Posterior cingulate gyrus (tissue), 11 donors: ENCODE measurements around the gene RFX7.

ENCODE experiments used
- DNase-seq, 10 donors: peaks; one replicate each; pipeline versions ENCODE4 v3.0.0 to v3.0.0-alpha.2; 2020 to 2021; ENCODE audit warnings: mixed read lengths in 3 of 10
- intact Hi-C: fragments of 100-400 bp; cut with DNase I; formaldehyde crosslinking; loops from one replicate; pipeline ENCODE4 v1.15.1; 2023

Gene RFX7

GRCh38 chr15:56056626-56057025 lies 187.1 kb downstream of the RFX7 start:
- intact Hi-C loops, result no loop called here
- DNase-seq, result no peak

GRCh38 chr15:56053046-56053400 lies 190.7 kb downstream of the RFX7 start:
- intact Hi-C loops, result no loop called here
- no peak for DNase-seq

- intact Hi-C loops, result no loop called here
- no peak for DNase-seq
Observed at GRCh38 chr15:56052395-56053045, 191.2 kb downstream of the RFX7 start.

GRCh38 chr15:56051676-56052075 lies 192.0 kb downstream of the RFX7 start:
- no peak for DNase-seq
- intact Hi-C loops, result no loop called here

- intact Hi-C loops, result no loop called here
- no peak for DNase-seq
Observed at GRCh38 chr15:56049577-56049976, 194.1 kb downstream of the RFX7 start.

- DNase-seq, result no peak
- intact Hi-C loops, result no loop called here
Observed at GRCh38 chr15:56047354-56047753, 196.3 kb downstream of the RFX7 start.

- intact Hi-C loops, result no loop called here
- DNase-seq, result no peak
Observed at GRCh38 chr15:56045068-56045748, 198.5 kb downstream of the RFX7 start.

- no peak for DNase-seq
- intact Hi-C loops, result no loop called here
Observed at GRCh38 chr15:56042982-56043980, 200.4 kb downstream of the RFX7 start.

GRCh38 chr15:56042498-56042897 lies 201.2 kb downstream of the RFX7 start:
- intact Hi-C loops, result no loop called here
- no peak for DNase-seq

- no peak for DNase-seq
- intact Hi-C loops, result no loop called here
Observed at GRCh38 chr15:56042031-56042430, 201.6 kb downstream of the RFX7 start.

- intact Hi-C loops, result no loop called here
- no peak for DNase-seq
Observed at GRCh38 chr15:56040081-56041035, 203.3 kb downstream of the RFX7 start.

GRCh38 chr15:56038707-56039106 lies 205.0 kb downstream of the RFX7 start:
- no peak for DNase-seq
- intact Hi-C loops, result no loop called here

GRCh38 chr15:56038015-56038414 lies 205.7 kb downstream of the RFX7 start:
- intact Hi-C loops, result no loop called here

More at GRCh38 chr15:56038015-56038414, 205.7 kb downstream of the RFX7 start:
- DNase-seq, result no peak
